Measurements from ENCODE around the gene NAALADL2. TPM values are rescaled to one million over a fixed set of nuclear protein-coding genes. Genes with fewer than 3 reads are reported as not detected.

Gene NAALADL2
- polyA plus RNA-seq, 1 donor from 2014 or later: 1.6 TPM

DNA sequence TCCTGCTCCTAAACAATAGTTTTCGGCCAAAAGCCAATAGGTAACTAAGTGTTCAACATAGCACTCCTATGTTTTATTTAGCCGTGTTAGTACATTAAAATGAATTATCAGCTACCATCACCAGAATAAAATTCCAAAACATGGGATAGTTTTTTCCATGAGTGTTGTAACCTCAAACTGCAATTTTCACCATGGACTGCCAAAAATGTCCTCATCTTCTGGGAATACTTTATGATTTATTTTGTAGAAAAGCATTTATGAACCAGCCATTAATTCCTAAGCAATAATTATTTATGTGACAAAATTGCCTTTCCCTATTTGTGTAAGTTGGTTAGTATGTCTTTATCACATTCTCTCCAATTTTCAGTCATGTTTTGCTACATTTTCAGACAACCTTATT is 438.1 kb downstream of the NAALADL2 start:
- Histone ChIP-seq H3K9me2 (ENCODE audit: insufficient read depth, low read length) (no peaks in the 10 kb centered on the region), H4K20me1 (ENCODE audit: insufficient read depth) (no peaks in the 10 kb centered on the region), H2AFZ (ENCODE audit: low read depth, low read length) (no peak overlapping the region), H3K9ac (ENCODE audit: low read length) (no peak overlapping the region), H3K27me3 (ENCODE audit: insufficient read depth, low read depth, low read length) (no peaks in the 10 kb centered on the region), H3K4me2 (ENCODE audit: low read length) (no peak overlapping the region), H3K79me2 (replicated peaks; ENCODE audit: insufficient read depth, low read length) (no peaks in the 10 kb centered on the region), H3K9me3 (ENCODE audit: low read length) (no peaks in the 10 kb centered on the region), H3K4me3 (ENCODE audit: low read length) (no peak overlapping the region), H3F3A (ENCODE audit: insufficient read depth, low read length, poor library complexity, severe bottlenecking) (no peaks in the 10 kb centered on the region), H3K27ac (ENCODE audit: low read length) (no peak overlapping the region), H3K36me3 (ENCODE audit: insufficient read depth, low read length) (no peaks in the 10 kb centered on the region)
- TF ChIP-seq, protein P1, sequence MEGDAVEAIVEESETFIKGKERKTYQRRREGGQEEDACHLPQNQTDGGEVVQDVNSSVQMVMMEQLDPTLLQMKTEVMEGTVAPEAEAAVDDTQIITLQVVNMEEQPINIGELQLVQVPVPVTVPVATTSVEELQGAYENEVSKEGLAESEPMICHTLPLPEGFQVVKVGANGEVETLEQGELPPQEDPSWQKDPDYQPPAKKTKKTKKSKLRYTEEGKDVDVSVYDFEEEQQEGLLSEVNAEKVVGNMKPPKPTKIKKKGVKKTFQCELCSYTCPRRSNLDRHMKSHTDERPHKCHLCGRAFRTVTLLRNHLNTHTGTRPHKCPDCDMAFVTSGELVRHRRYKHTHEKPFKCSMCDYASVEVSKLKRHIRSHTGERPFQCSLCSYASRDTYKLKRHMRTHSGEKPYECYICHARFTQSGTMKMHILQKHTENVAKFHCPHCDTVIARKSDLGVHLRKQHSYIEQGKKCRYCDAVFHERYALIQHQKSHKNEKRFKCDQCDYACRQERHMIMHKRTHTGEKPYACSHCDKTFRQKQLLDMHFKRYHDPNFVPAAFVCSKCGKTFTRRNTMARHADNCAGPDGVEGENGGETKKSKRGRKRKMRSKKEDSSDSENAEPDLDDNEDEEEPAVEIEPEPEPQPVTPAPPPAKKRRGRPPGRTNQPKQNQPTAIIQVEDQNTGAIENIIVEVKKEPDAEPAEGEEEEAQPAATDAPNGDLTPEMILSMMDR (IDR thresholded peaks at IDR 0.05; ENCODE audit: poor library complexity, severe bottlenecking): no peak
- no peak for TF ChIP-seq EZH2 (IDR thresholded peaks at IDR 0.05; ENCODE audit: borderline replicate concordance, insufficient read depth, low read length, poor library complexity, severe bottlenecking)
- TF ChIP-seq TAF1 (IDR thresholded peaks at IDR 0.05; ENCODE audit: low read depth): no peak
- TF ChIP-seq RAD21 (conservative IDR thresholded peaks at IDR 0.05): no peak
- TF ChIP-seq, protein P2, sequence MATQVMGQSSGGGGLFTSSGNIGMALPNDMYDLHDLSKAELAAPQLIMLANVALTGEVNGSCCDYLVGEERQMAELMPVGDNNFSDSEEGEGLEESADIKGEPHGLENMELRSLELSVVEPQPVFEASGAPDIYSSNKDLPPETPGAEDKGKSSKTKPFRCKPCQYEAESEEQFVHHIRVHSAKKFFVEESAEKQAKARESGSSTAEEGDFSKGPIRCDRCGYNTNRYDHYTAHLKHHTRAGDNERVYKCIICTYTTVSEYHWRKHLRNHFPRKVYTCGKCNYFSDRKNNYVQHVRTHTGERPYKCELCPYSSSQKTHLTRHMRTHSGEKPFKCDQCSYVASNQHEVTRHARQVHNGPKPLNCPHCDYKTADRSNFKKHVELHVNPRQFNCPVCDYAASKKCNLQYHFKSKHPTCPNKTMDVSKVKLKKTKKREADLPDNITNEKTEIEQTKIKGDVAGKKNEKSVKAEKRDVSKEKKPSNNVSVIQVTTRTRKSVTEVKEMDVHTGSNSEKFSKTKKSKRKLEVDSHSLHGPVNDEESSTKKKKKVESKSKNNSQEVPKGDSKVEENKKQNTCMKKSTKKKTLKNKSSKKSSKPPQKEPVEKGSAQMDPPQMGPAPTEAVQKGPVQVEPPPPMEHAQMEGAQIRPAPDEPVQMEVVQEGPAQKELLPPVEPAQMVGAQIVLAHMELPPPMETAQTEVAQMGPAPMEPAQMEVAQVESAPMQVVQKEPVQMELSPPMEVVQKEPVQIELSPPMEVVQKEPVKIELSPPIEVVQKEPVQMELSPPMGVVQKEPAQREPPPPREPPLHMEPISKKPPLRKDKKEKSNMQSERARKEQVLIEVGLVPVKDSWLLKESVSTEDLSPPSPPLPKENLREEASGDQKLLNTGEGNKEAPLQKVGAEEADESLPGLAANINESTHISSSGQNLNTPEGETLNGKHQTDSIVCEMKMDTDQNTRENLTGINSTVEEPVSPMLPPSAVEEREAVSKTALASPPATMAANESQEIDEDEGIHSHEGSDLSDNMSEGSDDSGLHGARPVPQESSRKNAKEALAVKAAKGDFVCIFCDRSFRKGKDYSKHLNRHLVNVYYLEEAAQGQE (IDR thresholded peaks at IDR 0.05; ENCODE audit: borderline replicate concordance): no peak
- TF ChIP-seq SMC3 (conservative IDR thresholded peaks at IDR 0.05; ENCODE audit: poor library complexity): no peak
- no peak for TF ChIP-seq POLR2AphosphoS5 (IDR thresholded peaks at IDR 0.05)
- TF ChIP-seq EP300 (conservative IDR thresholded peaks at IDR 0.05; ENCODE audit: poor library complexity, severe bottlenecking): no peak

DNA sequence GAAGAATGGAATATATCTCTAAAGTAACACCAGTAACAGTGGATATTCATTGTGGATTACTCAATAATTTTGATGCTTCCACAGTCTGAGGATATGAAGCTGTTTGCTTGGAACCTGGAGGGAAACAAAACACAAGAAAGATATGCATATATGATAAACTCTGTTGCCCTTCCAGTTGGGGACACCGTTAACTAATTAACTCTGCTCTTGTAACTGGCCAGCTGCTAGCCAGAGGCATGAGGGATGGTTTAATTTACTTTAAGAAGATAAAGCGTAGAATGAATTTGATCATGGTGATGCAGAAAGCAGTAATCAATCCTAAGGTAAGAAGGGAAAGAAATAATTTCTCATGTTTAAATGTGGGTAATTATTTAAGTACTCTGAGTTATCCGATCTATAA is 442.6 kb downstream of the NAALADL2 start:
- Histone ChIP-seq H3K27me3 (ENCODE audit: insufficient read depth, low read depth, low read length) (no peaks in the 10 kb centered on the region), H2AFZ (ENCODE audit: low read depth, low read length) (no peak overlapping the region), H3F3A (ENCODE audit: insufficient read depth, low read length, poor library complexity, severe bottlenecking) (no peaks in the 10 kb centered on the region), H3K4me3 (ENCODE audit: low read length) (no peak overlapping the region), H3K9ac (ENCODE audit: low read length) (no peak overlapping the region), H3K4me2 (ENCODE audit: low read length) (no peak overlapping the region), H3K9me3 (ENCODE audit: low read length) (no peaks in the 10 kb centered on the region), H3K36me3 (ENCODE audit: insufficient read depth, low read length) (no peaks in the 10 kb centered on the region), H3K79me2 (replicated peaks; ENCODE audit: insufficient read depth, low read length) (no peaks in the 10 kb centered on the region), H3K9me2 (ENCODE audit: insufficient read depth, low read length) (no peaks in the 10 kb centered on the region), H4K20me1 (ENCODE audit: insufficient read depth) (no peaks in the 10 kb centered on the region), H3K27ac (ENCODE audit: low read length) (no peak overlapping the region)
- no peak for TF ChIP-seq EZH2 (IDR thresholded peaks at IDR 0.05; ENCODE audit: borderline replicate concordance, insufficient read depth, low read length, poor library complexity, severe bottlenecking)
- no peak for TF ChIP-seq SMC3 (conservative IDR thresholded peaks at IDR 0.05; ENCODE audit: poor library complexity)
- no peak for TF ChIP-seq MXI1 (conservative IDR thresholded peaks at IDR 0.05; ENCODE audit: poor library complexity, severe bottlenecking)
- no peak for TF ChIP-seq POLR2AphosphoS5 (IDR thresholded peaks at IDR 0.05)
- no peak for TF ChIP-seq TAF1 (IDR thresholded peaks at IDR 0.05; ENCODE audit: low read depth)
- TF ChIP-seq, protein P1 (IDR thresholded peaks at IDR 0.05; ENCODE audit: poor library complexity, severe bottlenecking): no peak
- no peak for TF ChIP-seq EP300 (conservative IDR thresholded peaks at IDR 0.05; ENCODE audit: poor library complexity, severe bottlenecking)
- no peak for TF ChIP-seq RAD21 (conservative IDR thresholded peaks at IDR 0.05)
- TF ChIP-seq, protein P2 (IDR thresholded peaks at IDR 0.05; ENCODE audit: borderline replicate concordance): no peak
